K562 (cell line): ENCODE results near the gene SELL. TPM values are rescaled to one million over a fixed set of nuclear protein-coding genes. Genes with fewer than 3 reads are reported as not detected.

Experiments
- ATAC-seq: fragments of 200-7000 bp; cut with Tn5 transposase; 3 replicates; pipeline ENCODE4 v1.9.1; 2020; ENCODE audit warnings: moderate library complexity
- BruUV-seq: library from RNA; stranded (reverse); fragments of 400-500 nt; replicated peaks from 2 replicates; lab custom pipeline; 2021; lab: Mats Ljungman, UMichigan
- CTCF ChIA-PET: fragments of 300-600 bp; formaldehyde crosslinking; extraction: SDS; loops from one replicate; lab custom pipeline; 2021; ENCODE audit warnings: low intra/inter-chr PET ratio; lab: Yijun Ruan, JAX
- POLR2A ChIA-PET: fragments of 300-600, 350-650 bp; sonication (Branson Sonifier 250); formaldehyde crosslinking; extraction: SDS; loops from one replicate; lab custom pipeline; 2021; ENCODE audit warnings: antibody characterized with exemption, inconsistent platforms; lab: Yijun Ruan, JAX
- DNase-seq, 4 experiments: peaks; one replicate each; pipeline versions ENCODE4 v3.0.0 to v3.0.0-alpha.2; 2011 to 2018; ENCODE audit warnings: low spot score in 3 of 4, mixed read lengths in 3 of 4; ENCODE audit errors: extremely low read depth in 1 of 4
- FAIRE-seq: peaks from 2 replicates; lab custom pipeline; 2011; peaks lifted over from hg19 to GRCh38; lab: Jason Lieb, UNC
- H2AFZ ChIP-seq: 2 replicates; pipeline ENCODE4 v1.6.0; 2011; ENCODE audit warnings: low read depth, low read length, control low read depth, inconsistent platforms
- H3K27ac ChIP-seq: fragments of 200-600 bp; 3 replicates; pipeline ENCODE4 v1.8.0; 2011; ENCODE audit warnings: low read depth, mild to moderate bottlenecking, control low read depth, inconsistent platforms, low read length, moderate library complexity, mixed read lengths; ENCODE audit errors: extremely low read depth
- H3K27me3 ChIP-seq, 2 experiments: fragments of 300-600 bp in 1 of 2; 2 replicates in 1 of 2; 3 replicates in 1 of 2; pipeline versions ENCODE4 v1.6.0 to v1.8.0; 2011; ENCODE audit warnings: inconsistent platforms in 2 of 2, low read length in 2 of 2, mild to moderate bottlenecking in 1 of 2, mixed read lengths in 1 of 2, moderate library complexity in 1 of 2; ENCODE audit not compliant: control insufficient read depth in 2 of 2, insufficient read depth in 2 of 2
- H3K36me3 ChIP-seq: fragments of 300-600 bp; 3 replicates; pipeline ENCODE4 v1.8.0; 2011; ENCODE audit warnings: mild to moderate bottlenecking, low read length, inconsistent platforms; ENCODE audit not compliant: control insufficient read depth, insufficient read depth
- H3K4me1 ChIP-seq, 2 experiments: fragments of 200-600 bp in 1 of 2; replicated peaks in 1 of 2; 2 replicates in 1 of 2; 3 replicates in 1 of 2; pipeline versions ENCODE4 v1.5.1 to v1.8.0; 2011; ENCODE audit warnings: inconsistent platforms in 2 of 2, low read length in 2 of 2, mild to moderate bottlenecking in 1 of 2, mixed read lengths in 1 of 2, moderate library complexity in 1 of 2; ENCODE audit not compliant: control insufficient read depth in 2 of 2, insufficient read depth in 2 of 2
- H3K4me2 ChIP-seq: 2 replicates; pipeline ENCODE4 v1.6.1; 2011; ENCODE audit warnings: low read length, control low read depth, inconsistent platforms, mixed read lengths; ENCODE audit not compliant: insufficient read depth
- H3K4me3 ChIP-seq: fragments of 200-600 bp; sonication (generic), shearing (Covaris generic); 2 replicates; pipeline ENCODE4 v1.5.1; 2016; ENCODE audit warnings: control low read depth, inconsistent platforms
- H3K79me2 ChIP-seq: fragments of 200-600 bp; 3 replicates; pipeline ENCODE4 v1.8.0; 2011; ENCODE audit warnings: low read length, inconsistent platforms; ENCODE audit not compliant: control insufficient read depth, insufficient read depth
- H3K9ac ChIP-seq, 2 experiments: 2 replicates each; pipeline versions ENCODE4 v1.6.0 to v1.6.1; 2011; ENCODE audit warnings: low read depth in 2 of 2, low read length in 2 of 2, control low read depth in 1 of 2, inconsistent platforms in 1 of 2, mild to moderate bottlenecking in 1 of 2, mixed read lengths in 1 of 2; ENCODE audit not compliant: insufficient read depth in 1 of 2
- H3K9me1 ChIP-seq: one replicate; pipeline ENCODE4 v1.6.0; 2011; ENCODE audit warnings: inconsistent platforms, mild to moderate bottlenecking, low read length, moderate library complexity; ENCODE audit not compliant: control insufficient read depth, insufficient read depth
- H3K9me3 ChIP-seq: replicated peaks from 2 replicates; pipeline ENCODE4 v1.5.1; 2011; ENCODE audit warnings: low read depth, low read length, inconsistent platforms; ENCODE audit not compliant: control insufficient read depth, insufficient read depth
- H4K20me1 ChIP-seq: replicated peaks from 2 replicates; pipeline ENCODE4 v1.6.1; 2011; ENCODE audit warnings: low read length, inconsistent platforms, mixed read lengths; ENCODE audit not compliant: control insufficient read depth, insufficient read depth
- CBFA2T3 ChIP-seq: fragments of 450-650 bp; IDR thresholded peaks from 2 replicates; pipeline ENCODE4 v1.6.1; 2017
- HCFC1 ChIP-seq: IDR thresholded peaks from 2 replicates; pipeline ENCODE4 v1.6.1; 2012; ENCODE audit warnings: low read depth, low read length, improper control_type of control experiment
- HDAC3 ChIP-seq: fragments of 450-650 bp; IDR thresholded peaks from 2 replicates; pipeline ENCODE4 v1.6.1; 2018; ENCODE audit warnings: borderline replicate concordance, mild to moderate bottlenecking, moderate library complexity; ENCODE audit not compliant: partially characterized antibody
- HDAC6 ChIP-seq: IDR thresholded peaks from 2 replicates; pipeline ENCODE4 v1.6.1; 2012; ENCODE audit warnings: low read depth, mild to moderate bottlenecking, control low read depth, inconsistent platforms, low read length, moderate library complexity
- LCOR ChIP-seq: sonication (generic); formaldehyde crosslinking; IDR thresholded peaks from 2 replicates; pipeline ENCODE4 v1.8.0; 2022; ENCODE audit warnings: mild to moderate bottlenecking, missing genetic modification reagents
- NCOA2 ChIP-seq, 2 experiments: fragments of 450-650 bp; IDR thresholded peaks; 2 replicates each; pipeline ENCODE4 v1.6.1; 2018; ENCODE audit warnings: mild to moderate bottlenecking in 2 of 2, moderate library complexity in 1 of 2; ENCODE audit not compliant: partially characterized antibody in 2 of 2
- PATZ1 ChIP-seq: fragments of 250-450 bp; sonication (Bioruptor Pico); IDR thresholded peaks from 2 replicates; pipeline ENCODE4 v1.5.0; 2020; ENCODE audit warnings: mild to moderate bottlenecking, borderline replicate concordance
- RHOXF2B ChIP-seq: fragments of 250-450 bp; sonication (Bioruptor Pico); conservative IDR thresholded peaks from 2 replicates; pipeline ENCODE4 v1.5.1; 2021
- STAT6 ChIP-seq: sonication (generic); formaldehyde crosslinking; IDR thresholded peaks from 2 replicates; pipeline ENCODE4 v1.8.1; 2023; ENCODE audit warnings: mild to moderate bottlenecking, missing genetic modification reagents
- TCF15 ChIP-seq: fragments of 250-450 bp; sonication (Bioruptor Pico); IDR thresholded peaks from 2 replicates; pipeline ENCODE4 v1.8.0; 2022; ENCODE audit warnings: moderate library complexity, mild to moderate bottlenecking, inconsistent platforms
- ZNF134 ChIP-seq: fragments of 250-450 bp; sonication (Bioruptor Pico); conservative IDR thresholded peaks from 2 replicates; pipeline ENCODE4 v1.4.0; 2020
- ZNF347 ChIP-seq: fragments of 450-650 bp; formaldehyde crosslinking; IDR thresholded peaks from 2 replicates; pipeline ENCODE4 v1.4.0; 2020; ENCODE audit warnings: low read depth, mild to moderate bottlenecking, moderate library complexity
- WGBS: fragments of 100-300 bp; shearing (Covaris generic); methylation state at CpG from one replicate; pipeline ENCODE4 v1.1.6; 2016; ENCODE audit warnings: low coverage, mixed read lengths; ENCODE audit not compliant: insufficient coverage; ENCODE audit errors: missing lambda C conversion rate; 5-methylcytosine and 5-hydroxymethylcytosine counted together
- in situ Hi-C: fragments of 300-500 bp; cut with MboI; formaldehyde crosslinking; loops from 4 replicates; pipeline ENCODE4 v1.15.0; 2018; ENCODE audit warnings: inconsistent platforms, mixed read lengths
- intact Hi-C: fragments of 100-400 bp; cut with micrococcal nuclease; formaldehyde crosslinking; loops from 2 replicates; pipeline ENCODE4 v1.14.2; 2022
- polyA plus RNA-seq, 8 experiments: library from polyadenylated mRNA; depleted of rRNA in 4 of 8; stranded (reverse) in 5 of 8; unstranded in 3 of 8; fragments of >200 nt; fragmentation: Nextera tagmentation in 2 of 8; fragmentation: Illumina TruSeq in 1 of 8; extraction: Ambion mirVana in 2 of 8; extraction: Trizol in 1 of 8; gene quantifications; 2 replicates each; pipeline versions ENCODE4 v1.2.1 to v1.2.3, GENCODE V29; 2011 to 2014; ENCODE audit warnings: inconsistent platforms in 1 of 8, missing spikeins in 1 of 8
- total RNA-seq, 7 experiments: library from RNA; depleted of rRNA in 6 of 7; stranded (reverse); fragments of >200 nt in 6 of 7; fragmentation: Illumina TruSeq in 2 of 7; extraction: Trizol in 2 of 7; gene quantifications; 2 replicates each; pipeline versions ENCODE4 v1.2.1 to v1.2.3, GENCODE V29; 2011 to 2021; ENCODE audit warnings: low replicate concordance in 1 of 7

SELL gene
- total and polyA plus RNA-seq, 9 of the 15 experiments (the other 6 are each of a cell fraction or from before 2014, with no cell fraction given) = 0.51 TPM; not detected in 8

- intact Hi-C loops (no loop called here), in situ Hi-C loops (no loop called here)
- ATAC-seq = no peak
- ChIA-PET CTCF (no interaction called here), POLR2A (no interaction called here)
- Histone ChIP-seq H3K4me3 (no peak overlapping the region), H3K4me1 (no peaks in the 10 kb centered on the region), H2AFZ (no peak overlapping the region), H3K36me3 (no peaks in the 10 kb centered on the region), H3K27me3 (peaks cover 2 to 8% of the 10 kb centered on the region in 2 experiments; a peak in 3 of 5 replicates), H3K4me2 (no peak overlapping the region), H3K27ac (no peak overlapping the region), H3K79me2 (no peaks in the 10 kb centered on the region), H3K9ac (no peak overlapping the region), H4K20me1 (no peaks in the 10 kb centered on the region), H3K9me3 (no peaks in the 10 kb centered on the region), H3K9me1 (no peaks in the 10 kb centered on the region)
- FAIRE-seq = no peak
- 0% methylated on average over 3 of the region's 3 CpGs for WGBS
- no TSS peak for BruUV-seq
- no peak for DNase-seq
- no peak for TF ChIP-seq ZNF134 (CRISPR knock-in tag)
Measured at GRCh38 chr1:169726851-169727250, 15.4 kb upstream of the SELL start.

GRCh38 chr1:169725930-169726329 lies 14.5 kb upstream of the SELL start:
- Histone ChIP-seq H3K27ac (no peak overlapping the region), H3K79me2 (no peaks in the 10 kb centered on the region), H3K9me3 (no peaks in the 10 kb centered on the region), H4K20me1 (no peaks in the 10 kb centered on the region), H3K9me1 (no peaks in the 10 kb centered on the region), H3K4me3 (no peak overlapping the region), H3K36me3 (no peaks in the 10 kb centered on the region), H3K9ac (no peak overlapping the region), H3K27me3 (peaks cover 2 to 8% of the 10 kb centered on the region in 2 experiments; a peak in 3 of 5 replicates), H3K4me2 (no peak overlapping the region), H2AFZ (no peak overlapping the region), H3K4me1 (no peaks in the 10 kb centered on the region)
- BruUV-seq = no TSS peak
- WGBS = 0% methylated on average over 3 of the region's 3 CpGs
- in situ Hi-C loops (no loop called here), intact Hi-C loops (no loop called here)
- ChIA-PET POLR2A (no interaction called here), CTCF (no interaction called here)
- no peak for FAIRE-seq
- no peak for ATAC-seq
- no peak for DNase-seq
- TF ChIP-seq TCF15 (CRISPR knock-in tag) (no peak), STAT6 (CRISPR knock-in tag) (no peak), CBFA2T3 (no peak), ZNF134 (CRISPR knock-in tag) (no peak), PATZ1 (CRISPR knock-in tag) (no peak), RHOXF2B (no peak), HDAC3 (no peak), NCOA2 (IDR thresholded peaks at IDR 0.05; ENCODE audit: partially characterized antibody in 2 of 2) (no peak), ZNF347 (CRISPR knock-in tag) (no peak), HDAC6 (no peak), HCFC1 (no peak), LCOR (CRISPR knock-in tag) (no peak)
